Measurements from ENCODE around the gene TMEM50B. TPM values are rescaled to one million over a fixed set of nuclear protein-coding genes. Genes with fewer than 3 reads are reported as not detected.
A peak's percentile ranks its signal among the peaks of the same experiment; 100 is the strongest.
"Not testable (repeated sequence)": the region's sequence is repeated elsewhere in the genome, so short reads cannot be mapped to it uniquely, and the experiment has no call there.

Gene TMEM50B
- 10 to 100 TPM; 42.1 to 68.4 (median 58.5) TPM for polyA plus RNA-seq (ENCODE audit: insufficient read length in 4 of 4)

DNA sequence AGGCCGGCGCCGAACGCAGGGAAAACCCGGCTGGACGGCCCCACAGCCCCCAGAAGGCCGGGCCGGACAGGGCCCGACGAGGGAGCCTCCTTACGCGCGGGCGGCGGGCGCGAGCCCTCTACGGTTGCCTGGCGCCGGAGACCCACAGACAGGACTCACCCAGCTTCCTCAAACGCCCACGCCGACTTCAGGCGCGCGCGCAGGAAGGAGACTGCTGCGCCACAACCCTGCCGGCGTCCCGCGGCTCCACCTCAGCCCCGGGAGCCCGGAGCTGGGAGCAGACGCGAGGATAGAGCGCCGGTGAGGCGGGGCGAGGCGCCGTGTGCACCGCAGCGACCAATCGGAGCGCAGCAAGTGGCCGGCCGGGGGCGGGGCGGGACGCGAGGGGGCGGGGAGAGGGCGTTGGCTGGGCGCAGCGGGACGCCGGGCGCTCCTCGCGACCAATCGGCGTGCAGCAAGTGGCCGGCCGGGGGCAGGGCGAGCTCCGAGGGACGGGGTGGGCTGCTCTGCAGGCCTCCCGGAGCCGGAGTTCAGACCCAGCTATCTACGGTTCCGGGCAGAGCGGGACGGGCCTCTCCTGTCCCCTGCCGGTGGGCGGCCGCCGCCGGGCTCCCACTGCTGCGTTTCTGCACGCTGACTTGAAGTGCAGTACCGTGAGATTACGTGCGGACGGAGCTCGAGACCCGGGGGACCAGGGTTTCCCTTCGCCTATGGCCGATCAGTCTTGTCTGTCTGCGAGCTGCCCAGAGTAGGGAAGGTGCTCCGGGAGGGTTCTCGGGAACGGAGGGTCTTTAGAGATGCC lies at the start of gene TMEM50B:
TMEM50B (minus strand) TSS at position 296 of the 802 bp plus-strand sequence. CDS start 11,089 bp downstream, outside the sequence.
- DNase-seq (ENCODE audit: low read depth in 4 of 4, low spot score in 3 of 4) = peak; percentile 77 to 89 (median 88)

DNA sequence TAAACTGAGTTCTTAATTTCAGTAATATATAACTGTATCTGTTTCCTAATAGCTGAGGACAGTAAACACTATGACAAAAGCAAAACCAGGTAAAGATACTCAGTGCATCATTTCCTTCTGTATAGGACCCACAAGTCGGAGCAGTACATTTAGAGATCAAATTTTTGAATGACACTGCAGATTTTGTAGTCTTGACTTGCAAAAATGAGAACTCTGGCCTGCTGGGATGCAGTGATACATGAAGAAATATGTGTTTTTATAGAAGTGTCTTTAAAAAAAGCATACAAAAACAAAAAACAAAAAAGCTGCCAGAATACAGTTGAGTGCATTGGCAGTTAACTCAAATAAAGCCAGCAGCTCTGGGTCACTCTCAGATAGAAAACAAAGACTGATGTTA lies 43.2 kb upstream of the TMEM50B start:
- DNase-seq (ENCODE audit: low read depth in 4 of 4, low spot score in 3 of 4) = no peak

DNA sequence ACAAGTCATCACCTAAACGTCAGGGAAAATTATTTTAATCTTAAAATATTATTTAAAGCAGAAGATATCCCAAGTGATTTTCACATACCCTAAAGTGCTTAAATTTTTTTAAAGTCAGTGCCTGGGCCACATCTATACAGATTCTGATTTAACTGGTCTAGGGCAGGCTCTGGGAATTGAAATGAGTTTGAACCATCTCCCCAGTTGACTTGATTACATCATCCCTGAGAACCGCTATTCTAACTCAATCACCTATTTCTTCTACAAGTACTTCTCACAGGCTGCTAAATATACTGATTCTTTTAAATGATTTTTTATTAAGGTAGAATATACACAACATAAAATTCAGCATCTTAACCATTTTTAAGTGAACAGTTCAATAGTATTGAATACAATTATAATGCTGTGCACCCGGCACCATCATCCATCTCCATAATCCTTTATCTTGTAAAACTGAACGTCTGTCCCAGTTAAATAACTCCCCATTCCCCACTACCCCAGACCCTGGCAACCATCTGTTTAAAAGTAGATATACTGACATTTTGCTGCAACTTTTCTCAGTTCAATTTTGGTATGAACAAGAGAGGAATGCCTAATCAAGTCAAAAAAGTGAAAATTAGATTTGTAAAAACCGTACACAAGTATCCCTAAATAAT lies 42.7 kb upstream of the TMEM50B start:
- no peak for DNase-seq (ENCODE audit: low read depth in 4 of 4, low spot score in 3 of 4)

DNA sequence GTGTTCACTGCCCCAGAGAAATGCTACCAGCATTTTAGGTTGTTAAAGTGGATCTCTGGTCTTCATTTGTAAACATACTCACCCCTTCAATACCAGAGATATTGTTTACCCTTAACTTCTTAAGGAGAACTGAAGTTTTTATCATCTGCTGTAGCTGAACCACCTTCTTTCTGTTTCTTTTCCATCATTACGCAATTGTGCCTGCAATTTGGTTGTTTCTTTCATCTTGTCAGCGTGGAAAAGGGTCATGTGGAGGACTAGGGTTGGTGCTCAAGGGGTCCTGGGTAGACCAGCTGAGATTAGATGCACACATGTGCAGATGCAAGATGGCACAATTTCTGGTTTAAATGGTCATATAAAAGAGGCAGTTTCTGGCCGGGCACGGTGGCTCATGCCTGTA lies 39.1 kb upstream of the TMEM50B start:
- DNase-seq (ENCODE audit: low read depth in 4 of 4, low spot score in 3 of 4) = no peak

DNA sequence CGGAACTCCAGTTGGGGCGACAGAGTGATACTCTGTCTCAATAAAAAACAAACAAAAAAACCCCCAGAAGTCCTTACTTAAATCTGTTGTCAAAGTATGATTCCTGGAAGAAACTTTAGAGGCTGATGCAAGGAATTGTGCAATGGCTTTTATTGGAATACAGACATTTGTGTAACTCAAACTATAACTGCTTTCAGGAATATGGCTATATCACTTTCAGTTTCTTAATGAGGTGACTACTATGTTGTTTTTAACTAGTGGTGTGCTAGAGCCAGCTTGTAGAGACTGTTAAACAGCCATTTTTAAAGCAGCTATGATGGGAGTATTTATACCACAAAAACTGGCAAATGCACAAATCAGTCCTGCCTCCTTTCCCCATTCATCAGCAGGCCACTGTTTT lies 34.5 kb upstream of the TMEM50B start:
- no peak for DNase-seq (ENCODE audit: low read depth in 4 of 4, low spot score in 3 of 4)

DNA sequence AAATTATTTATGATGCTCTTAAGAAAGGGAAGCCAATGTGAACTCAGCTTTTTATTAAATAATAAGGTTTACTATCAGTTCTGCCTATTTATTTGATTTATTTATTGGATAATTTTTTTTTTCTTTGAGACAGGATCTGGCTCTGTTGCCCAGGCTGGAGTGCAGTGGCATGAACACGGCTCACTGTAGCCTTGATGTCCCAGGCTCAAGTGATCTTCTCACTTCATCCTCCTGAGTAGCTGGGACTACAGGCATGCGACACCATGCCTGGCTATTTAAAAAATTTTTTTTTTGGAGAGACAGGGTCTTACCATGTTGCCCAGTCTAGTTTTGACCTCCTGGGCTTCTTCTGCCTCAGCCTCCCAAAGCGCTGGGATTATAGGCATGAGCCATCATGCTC lies 32.7 kb upstream of the TMEM50B start:
- DNase-seq (ENCODE audit: low read depth in 4 of 4, low spot score in 3 of 4) = no peak

DNA sequence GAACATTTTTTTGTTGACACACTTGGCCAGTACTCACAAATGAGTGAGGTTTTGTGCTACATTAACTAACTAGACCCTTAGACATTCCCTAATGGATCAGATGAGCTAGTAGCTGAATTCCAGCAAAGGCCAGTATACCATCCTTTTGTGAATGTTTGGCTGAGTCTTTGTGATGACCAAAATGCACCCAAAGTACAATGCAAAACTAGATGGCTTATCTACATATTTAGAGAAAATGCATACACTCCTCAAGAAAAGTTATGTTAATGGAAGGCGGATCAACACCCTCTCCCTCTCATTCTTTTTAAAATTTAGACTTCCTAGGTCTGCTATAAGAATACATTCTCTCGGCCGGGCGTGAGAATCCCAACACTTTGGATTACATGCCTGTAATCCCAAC lies 31.9 kb upstream of the TMEM50B start:
- no peak for DNase-seq (ENCODE audit: low read depth in 4 of 4, low spot score in 3 of 4)

DNA sequence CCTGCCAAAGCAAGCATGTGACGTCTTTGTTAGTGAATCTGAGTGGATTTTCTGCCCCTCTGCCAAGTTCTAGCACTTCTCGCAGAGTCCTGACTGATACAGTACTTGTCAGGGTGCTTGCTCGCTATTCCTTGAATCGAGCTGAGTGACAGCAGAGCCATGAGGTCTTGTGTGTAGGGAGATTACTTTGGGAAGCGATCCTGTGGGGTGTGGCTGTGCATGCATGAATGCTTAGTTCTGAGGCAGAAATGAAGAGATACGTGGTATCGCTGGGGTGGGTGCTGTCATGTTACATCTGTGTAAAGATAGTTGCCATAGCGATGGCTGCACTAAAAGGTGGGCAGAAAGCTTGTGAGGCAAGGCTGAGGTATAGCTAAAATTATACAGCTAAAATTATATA lies 31.1 kb upstream of the TMEM50B start:
- no peak for DNase-seq (ENCODE audit: low read depth in 4 of 4, low spot score in 3 of 4)

DNA sequence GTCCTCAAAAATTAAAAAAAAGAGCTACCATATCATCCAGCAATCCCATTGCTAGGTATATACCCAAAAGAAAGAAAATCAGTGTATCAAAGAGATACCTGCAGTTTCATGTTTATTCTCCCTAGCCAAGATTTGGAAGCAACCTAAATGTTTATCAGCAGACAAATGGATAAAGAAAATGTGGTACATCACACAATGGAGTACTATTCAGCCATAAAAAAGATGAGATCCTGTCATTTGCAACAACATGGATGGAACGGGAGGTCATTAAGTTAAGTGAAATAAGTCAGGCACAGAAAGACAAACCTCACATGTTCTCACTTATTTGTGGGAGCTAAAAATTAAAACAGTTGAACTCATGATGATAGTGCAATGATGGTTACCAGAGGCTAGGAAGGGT lies 27.2 kb upstream of the TMEM50B start:
- DNase-seq (ENCODE audit: low read depth in 4 of 4, low spot score in 3 of 4) = not testable (repeated sequence)

DNA sequence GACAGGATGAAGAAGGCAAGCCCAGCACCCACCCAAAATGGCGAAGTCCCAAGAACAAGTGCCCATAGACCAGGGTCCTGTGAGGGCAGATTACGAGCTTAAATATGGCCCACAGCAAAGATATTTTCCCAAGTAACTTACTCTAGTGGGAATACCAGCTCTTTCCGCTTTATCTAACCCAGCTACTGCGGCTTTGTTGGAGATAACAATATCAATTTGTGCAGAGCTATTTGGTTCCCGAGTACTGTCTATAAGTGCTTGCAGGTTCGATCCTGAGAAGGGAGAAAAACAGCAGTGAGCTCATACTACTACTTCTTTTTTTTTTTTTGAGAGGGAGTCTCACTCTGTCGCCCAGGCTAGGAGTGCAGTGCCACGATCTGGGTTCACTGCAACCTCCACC lies 26.1 kb upstream of the TMEM50B start:
- no peak for DNase-seq (ENCODE audit: low read depth in 4 of 4, low spot score in 3 of 4)

DNA sequence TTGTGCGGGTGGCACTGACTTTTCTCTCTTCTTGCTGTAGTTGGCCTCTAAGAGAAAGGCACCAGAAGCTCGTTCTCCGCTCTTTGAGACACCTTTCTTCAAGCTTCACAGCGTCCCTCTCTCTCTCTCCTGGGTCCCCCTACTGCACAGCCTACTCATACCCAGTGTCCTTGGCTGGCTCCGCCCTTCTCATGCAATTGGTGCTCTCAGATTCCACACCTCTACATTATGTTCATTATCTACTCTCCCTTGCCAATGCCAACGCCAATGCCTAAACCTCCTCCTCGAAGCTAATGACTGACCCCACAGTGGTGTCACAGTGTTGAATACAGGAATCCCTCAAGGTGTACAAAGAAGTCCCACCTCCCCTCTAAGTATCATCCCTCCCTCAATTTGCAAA lies 16.6 kb upstream of the TMEM50B start:
- DNase-seq (ENCODE audit: low read depth in 4 of 4, low spot score in 3 of 4) = no peak

DNA sequence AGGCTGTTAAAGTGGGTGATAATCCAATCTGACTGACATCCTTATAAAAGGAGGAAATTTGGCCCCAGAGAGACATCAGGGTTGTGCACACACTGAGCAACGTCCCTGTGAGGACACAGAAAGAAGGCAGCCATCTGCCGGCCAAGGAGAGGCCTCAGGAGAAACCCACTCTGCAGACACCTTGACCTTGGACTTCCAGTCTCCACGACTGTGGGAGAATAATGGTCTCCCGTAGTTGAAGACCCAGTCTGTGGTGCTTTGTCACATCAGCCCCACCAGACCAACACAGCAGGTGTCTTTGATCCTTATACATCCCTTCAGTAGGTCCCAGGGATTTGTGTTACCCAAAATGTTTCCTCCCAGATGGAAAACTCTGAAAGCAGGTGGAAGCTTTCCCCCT lies 16.0 kb upstream of the TMEM50B start:
- DNase-seq (ENCODE audit: low read depth in 4 of 4, low spot score in 3 of 4) = no peak

DNA sequence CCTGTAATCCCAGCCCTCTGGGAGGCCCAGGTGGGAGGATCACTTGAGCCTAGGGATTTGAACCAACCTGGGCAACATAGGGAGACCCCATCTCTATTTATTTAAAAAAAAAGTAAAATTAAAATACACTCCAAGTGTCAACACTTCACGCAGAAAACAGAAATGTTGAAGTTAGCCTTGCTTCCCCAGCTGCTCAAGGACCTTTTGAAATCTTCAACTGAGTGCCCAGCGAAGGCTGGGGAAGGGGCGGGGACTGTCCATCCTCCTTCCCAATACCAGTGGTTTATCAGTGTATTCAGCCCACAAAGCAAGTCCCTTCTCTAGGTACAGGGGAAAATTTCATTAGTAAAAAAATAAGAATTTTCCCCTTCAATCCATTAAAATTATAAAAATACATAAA lies 14.0 kb upstream of the TMEM50B start:
- no peak for DNase-seq (ENCODE audit: low read depth in 4 of 4, low spot score in 3 of 4)

DNA sequence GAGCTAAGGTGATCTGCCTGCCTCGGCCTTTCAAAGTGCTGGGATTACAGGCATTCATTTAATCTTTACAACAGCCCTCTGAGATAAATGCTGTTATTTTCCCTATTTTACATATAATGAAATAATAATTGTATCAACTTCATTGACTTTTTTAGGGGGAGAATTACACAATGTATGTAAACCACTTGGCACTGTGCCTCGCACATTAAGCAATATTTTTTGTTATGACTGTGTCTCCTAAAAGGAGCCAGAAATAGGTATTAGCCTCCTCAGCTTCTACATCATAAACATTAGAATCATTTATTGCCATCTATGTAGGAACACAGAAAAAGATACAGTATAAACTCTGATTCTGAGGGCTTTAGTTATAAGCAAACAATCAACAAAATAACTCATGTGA lies 12.8 kb upstream of the TMEM50B start:
- no peak for DNase-seq (ENCODE audit: low read depth in 4 of 4, low spot score in 3 of 4)

DNA sequence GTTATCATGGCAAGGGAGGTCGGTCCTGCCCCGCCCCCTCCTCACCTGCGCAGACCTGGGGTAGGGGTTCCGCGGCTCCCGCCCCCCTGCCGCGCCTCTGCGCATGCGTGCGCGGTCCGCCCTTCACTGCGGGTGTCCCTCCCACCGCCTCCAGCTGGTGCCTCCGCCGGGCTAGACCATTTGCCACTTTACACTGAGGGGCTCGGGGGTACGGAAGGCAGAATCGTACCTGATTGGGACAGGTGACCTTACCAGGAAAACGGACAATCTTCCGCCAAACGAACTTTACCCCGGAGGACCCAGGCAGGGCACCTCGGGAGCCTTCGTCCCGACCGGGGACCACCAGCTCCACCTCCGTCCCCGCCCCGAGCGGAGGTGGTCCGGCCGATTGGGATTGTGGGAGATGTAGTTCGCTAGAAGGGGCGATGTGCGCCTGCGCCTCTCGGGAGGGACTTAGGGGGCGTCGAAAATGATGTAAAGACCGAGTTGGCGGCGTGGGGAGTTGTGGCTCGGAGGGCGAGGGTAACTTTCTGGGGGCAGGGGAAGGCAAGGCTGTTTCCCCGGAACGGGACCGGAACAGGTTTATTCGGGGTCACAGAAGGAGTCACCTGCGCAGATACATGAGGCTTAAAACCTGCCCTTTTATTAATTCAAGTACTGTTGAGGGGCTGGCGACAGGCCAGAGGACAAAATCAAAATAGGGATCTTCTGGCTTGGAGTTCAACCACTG lies 11.8 kb upstream of the TMEM50B start, which contains the start of gene DNAJC28:
DNAJC28 (minus strand) TSS at position 344 of the 730 bp plus-strand sequence. CDS start 2,323 bp downstream, outside the sequence.
- peak; percentile 90 to 94 (median 92) for DNase-seq (ENCODE audit: low read depth in 4 of 4, low spot score in 3 of 4)

DNA sequence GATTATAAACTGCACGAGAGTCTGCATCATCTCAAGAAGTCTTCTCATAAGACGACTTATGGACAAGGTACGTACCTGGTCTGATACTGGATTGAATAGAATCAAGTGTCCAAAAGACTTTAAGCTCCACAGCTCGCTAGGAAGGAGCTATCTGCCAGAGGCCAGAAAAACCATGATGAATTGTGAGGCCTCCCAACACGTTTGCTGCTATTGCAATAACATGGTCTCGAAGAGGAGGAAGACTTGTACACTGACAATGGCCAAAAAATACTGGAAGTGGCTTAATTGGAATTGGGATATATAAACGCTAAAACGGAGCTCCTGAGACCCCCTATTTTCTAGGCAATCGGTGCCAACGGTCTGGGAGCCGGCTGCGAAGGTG lies 11.2 kb upstream of the TMEM50B start:
- peak in 1 of 4 donors; percentile 5 for DNase-seq (ENCODE audit: low read depth in 4 of 4, low spot score in 3 of 4)

DNA sequence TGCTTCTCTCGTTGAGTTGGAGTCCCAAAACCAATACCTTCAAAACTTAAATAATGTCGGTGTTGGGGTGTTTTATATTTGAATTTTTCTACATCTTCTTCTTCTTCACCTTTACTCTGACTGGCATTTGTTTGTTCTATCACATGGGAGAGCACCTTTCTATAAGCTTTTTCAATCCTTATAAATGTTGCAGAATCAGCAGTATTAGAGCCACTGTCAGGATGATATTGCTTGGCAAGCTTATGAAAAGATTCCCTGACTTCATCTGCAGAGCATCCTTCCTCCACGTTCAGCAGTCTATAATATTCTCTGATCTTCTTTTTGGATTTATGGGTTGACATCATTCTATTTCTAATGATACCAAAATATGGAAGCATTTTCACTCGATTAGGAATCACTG lies 9.2 kb upstream of the TMEM50B start:
- no peak for DNase-seq (ENCODE audit: low read depth in 4 of 4, low spot score in 3 of 4)

DNA sequence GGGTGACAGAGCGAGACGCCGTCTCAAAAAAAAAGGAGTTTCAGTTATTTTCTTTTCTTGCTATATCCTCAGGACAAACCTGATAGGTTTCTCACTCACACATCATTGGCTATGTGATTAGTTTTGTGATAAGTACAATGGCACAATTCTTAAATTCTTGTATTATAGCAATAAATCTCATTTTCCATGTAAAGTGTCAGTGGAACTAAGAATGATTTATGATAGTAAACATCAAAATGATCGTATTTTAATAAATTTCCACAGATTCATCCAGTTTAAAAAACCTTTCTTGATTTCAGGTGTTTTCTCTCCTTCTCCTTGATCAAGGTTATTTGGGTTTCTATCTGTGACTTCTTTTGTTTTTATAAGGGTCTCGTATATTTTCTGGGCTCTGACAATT lies 8.2 kb upstream of the TMEM50B start:
- DNase-seq (ENCODE audit: low read depth in 4 of 4, low spot score in 3 of 4) = no peak

DNA sequence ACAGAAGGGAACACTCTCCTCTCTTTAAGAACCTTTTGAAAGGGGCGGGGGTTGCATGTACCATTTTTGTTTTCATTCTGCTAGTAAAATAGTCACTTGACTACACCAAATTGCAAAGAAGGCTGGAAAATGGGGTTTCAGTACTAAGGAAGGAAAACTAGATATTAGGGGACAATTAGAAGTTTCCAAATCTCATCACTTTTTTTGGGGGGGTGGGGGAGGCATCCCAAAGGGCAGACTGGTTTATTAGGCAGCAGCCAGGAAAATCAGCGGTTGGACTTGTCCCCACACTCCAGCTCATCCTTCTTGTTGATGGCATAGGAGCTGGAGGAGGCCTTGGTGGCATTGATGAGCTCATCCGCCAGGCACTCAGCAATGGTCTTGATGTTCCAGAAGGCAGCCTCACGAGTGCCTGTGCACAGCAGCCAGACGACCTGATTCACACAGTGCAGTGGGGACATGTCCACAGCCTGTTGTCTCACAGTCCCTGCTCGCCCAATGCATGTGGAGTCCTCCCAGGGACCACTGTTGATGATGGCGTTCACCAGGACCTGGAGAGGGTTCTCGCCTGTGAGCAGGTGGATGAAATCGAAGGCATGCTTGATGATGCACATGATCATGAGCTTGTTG lies 1.7 kb upstream of the TMEM50B start:
- DNase-seq (ENCODE audit: low read depth in 4 of 4, low spot score in 3 of 4) = no peak

DNA sequence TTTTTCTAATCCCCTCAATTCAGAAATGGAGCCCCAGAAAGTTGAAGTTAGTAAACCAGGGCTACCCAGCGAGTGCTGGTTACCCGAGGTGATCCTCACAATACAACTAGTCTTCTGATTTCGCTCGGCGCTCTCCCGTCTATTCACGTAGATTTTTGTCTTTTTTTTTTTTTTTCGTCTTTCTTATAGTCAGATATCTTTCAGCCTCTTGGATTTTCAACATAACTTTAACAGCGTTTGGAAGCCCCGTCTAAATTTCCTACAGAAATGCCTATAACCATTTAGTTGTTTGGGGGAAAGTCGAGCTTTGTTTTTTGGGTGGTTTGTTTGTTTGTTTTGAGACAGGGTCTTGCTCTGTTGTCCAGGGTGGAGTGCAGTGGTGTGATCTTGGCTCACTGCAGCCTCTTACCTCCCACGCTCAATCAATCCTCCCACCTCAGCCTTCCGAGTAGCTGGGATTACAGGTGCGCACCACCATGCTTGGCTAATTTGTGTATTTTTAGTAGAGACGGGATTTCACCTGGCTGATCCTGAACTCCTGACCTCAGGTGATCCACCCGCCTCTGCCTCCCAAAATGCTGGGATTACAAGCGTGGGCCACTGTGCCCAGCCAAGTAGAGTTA lies 818 bp upstream of the TMEM50B start:
- DNase-seq (ENCODE audit: low read depth in 4 of 4, low spot score in 3 of 4) = no peak

All from left renal pelvis (tissue), 4 donors.